Frontal cortex (tissue), 4 donors: ENCODE results near the gene RBM12. TPM values are rescaled to one million over a fixed set of nuclear protein-coding genes. Genes with fewer than 3 reads are reported as not detected.
A peak's percentile ranks its signal among the peaks of the same experiment; 100 is the strongest.
"Not testable (repeated sequence)": the region's sequence is repeated elsewhere in the genome, so short reads cannot be mapped to it uniquely, and the experiment has no call there.

ENCODE experiments used
- DNase-seq, 2 donors: peaks; one replicate each; pipeline ENCODE4 v3.0.0; 2012; ENCODE audit warnings: low spot score in 2 of 2
- FAIRE-seq: peaks from 2 replicates; lab custom pipeline; 2012; peaks lifted over from hg19 to GRCh38; lab: Jason Lieb, UNC
- total RNA-seq: library from RNA; depleted of rRNA; stranded (reverse); fragments of >200 nt; gene quantifications from one replicate; pipeline ENCODE4 v1.2.3, GENCODE V29; 2014
- donor health status: control.
- donor health status: control.
- donor health status: control.

RBM12 gene, protein sequence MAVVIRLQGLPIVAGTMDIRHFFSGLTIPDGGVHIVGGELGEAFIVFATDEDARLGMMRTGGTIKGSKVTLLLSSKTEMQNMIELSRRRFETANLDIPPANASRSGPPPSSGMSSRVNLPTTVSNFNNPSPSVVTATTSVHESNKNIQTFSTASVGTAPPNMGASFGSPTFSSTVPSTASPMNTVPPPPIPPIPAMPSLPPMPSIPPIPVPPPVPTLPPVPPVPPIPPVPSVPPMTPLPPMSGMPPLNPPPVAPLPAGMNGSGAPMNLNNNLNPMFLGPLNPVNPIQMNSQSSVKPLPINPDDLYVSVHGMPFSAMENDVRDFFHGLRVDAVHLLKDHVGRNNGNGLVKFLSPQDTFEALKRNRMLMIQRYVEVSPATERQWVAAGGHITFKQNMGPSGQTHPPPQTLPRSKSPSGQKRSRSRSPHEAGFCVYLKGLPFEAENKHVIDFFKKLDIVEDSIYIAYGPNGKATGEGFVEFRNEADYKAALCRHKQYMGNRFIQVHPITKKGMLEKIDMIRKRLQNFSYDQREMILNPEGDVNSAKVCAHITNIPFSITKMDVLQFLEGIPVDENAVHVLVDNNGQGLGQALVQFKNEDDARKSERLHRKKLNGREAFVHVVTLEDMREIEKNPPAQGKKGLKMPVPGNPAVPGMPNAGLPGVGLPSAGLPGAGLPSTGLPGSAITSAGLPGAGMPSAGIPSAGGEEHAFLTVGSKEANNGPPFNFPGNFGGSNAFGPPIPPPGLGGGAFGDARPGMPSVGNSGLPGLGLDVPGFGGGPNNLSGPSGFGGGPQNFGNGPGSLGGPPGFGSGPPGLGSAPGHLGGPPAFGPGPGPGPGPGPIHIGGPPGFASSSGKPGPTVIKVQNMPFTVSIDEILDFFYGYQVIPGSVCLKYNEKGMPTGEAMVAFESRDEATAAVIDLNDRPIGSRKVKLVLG
- 109 TPM for total RNA-seq

DNA sequence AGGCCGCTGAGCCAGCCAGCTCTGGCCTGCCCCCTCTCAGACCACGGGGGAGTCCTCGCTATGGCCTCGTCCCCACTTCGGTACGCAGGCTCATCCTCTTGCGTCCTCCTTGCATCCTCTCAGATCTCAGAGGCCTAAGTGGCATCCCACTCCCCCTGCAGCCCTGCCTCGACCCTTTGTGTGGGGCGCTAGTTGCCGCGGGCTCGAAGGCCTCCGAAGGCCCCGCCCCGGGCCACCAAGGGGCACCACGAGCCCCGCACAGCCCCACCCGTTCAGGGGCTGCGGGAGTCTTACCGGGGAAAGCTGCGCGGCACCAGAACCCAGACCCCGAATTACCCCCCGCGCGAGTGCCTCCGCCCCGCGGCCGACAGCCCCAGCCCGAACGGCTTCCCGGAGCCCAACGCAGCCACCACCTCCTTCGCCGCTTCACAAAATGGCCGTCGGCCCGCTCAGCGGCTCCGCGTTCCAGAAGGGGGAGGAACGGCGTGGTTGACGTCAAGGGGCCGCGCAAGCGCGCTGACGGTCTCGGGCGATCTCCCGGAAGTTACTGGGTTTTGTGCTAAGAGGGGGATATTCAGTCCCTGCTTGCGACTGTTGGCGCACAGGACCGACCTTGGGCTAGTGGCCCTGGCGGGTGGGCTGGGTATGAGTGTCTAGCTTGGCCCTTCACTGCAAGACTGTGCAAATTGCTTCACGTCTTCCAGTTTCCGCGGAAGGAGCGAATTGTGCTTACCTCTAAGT lies at the start of gene RBM12, which contains the start of gene CPNE1:
Gene RBM12 (minus strand): TSS at position 435 of the 741 bp plus-strand sequence. CDS start 9,578 bp downstream, outside the sequence.
Gene CPNE1 (minus strand): TSS at position 435 of the 741 bp plus-strand sequence. CDS start 31,977 bp downstream, outside the sequence.
- peak; percentile 91 to 97 for DNase-seq
- FAIRE-seq = no peak

DNA sequence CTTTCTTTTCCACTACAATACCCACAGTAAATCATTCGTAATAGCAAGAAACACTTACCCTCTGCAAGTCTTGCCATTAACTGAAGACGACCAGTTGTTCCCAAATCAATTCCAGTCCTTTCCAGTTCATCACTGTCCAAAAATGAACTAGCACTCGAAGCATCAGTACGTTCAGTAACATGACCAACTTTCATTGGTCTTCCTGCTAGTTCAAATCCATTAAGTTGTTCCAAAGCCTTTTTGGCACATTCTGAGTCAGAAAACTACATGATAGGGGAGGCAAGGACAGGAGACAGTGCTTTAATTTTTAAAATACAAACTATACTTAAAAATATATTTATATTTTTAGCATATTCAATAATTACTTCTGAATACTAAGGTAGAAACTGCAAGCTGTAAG lies 49.4 kb upstream of the RBM12 start:
- FAIRE-seq (no peak), DNase-seq (no peak)

DNA sequence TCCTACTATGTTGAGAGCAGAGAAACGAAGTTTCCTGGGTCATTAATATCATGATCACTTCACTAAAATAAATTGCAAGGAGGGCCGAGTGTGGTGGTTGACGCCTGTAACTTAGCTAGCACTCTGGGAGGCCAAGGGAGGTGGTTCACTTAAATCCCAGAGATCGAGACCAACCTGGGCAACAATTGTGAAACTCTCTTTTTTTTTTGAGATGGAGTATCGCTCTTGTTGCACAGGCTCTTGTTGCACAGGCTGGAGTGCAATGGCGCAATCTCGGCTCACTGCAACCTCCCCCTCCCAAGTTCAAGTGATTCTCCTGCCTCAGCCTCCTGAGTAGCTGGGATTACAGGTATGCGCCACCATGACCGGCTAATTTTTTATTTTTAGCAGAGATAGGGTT lies 48.4 kb upstream of the RBM12 start:
- DNase-seq, FAIRE-seq: not testable (repeated sequence)

DNA sequence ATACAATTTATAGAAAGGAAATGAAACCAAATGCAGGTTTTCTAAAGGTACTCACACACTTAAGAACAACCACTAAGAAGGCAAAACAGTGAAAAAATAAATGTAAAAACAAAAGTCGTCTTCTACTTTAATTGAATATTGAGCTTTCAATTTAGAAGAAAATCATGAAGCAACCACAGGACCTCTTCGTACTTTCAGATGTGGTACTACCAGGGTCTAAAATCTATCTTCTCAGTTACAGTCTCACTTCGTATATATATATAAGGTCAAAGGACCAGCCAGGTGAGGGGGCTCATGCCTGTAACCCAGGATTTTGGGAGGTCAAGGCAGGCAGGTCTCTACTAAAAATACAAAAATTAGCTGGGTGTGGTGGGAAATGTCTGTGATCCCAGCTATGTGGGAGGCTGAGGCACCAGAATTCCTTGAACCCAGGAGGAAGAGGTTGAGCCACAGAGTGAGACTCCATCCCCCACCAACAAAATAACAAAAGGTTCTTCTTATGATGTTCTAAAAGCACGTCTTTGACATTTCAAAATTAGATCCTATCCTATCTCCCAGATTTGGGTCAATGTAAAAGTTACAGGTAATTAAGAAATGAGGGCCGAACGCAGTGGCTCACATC lies 47.0 kb upstream of the RBM12 start:
- FAIRE-seq (no peak), DNase-seq (no peak)

DNA sequence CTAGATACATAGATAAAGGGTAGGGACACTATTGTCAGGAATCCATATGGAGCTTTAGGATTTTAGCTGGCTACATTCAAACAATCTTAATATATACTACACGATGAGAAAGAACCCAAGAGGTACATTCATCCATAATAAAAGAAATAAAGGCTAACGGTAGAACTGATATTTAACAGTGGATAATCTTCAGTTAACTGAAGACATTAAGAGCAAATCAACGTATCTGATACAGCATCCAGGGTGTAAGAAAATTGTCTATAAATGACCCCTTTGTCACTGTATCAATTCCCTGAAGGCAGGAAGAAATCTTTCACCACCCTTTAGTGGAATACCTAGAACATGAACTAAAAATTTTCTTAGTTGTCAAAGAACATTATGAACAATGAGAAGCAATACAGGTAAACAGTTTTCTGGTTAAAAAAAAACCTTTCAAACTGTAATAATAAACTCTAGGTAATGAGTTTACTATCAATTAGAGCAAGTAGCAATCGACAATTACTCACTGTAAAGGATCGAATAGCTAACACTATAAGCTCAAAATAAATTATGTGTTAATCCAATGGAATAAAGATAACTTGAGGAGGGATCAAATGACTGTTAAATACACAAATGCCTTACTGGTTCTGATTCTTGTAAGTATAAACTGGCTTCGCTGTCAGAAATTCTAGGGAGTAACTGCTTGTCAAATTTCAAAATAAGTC lies 46.3 kb upstream of the RBM12 start:
- FAIRE-seq = no peak
- no peak for DNase-seq

DNA sequence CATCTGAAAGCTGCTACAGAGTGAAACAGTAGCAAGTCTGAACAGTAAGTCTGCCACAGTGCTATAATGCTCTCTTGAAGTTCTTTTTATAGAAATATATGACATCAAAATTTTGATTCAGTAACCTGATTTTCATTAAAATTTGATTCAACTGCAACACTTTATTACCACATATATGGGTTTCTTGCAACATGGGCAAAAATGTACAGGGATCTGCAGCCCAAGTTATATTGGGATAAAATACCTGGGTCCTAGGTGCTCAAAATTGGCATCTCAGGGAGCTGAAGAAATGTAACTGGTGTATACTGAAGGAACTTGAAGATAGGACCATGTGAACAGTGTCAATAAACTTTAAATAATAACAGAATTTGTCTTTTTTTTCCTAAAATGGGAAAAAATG lies 45.3 kb upstream of the RBM12 start:
- no peak for FAIRE-seq
- no peak for DNase-seq

DNA sequence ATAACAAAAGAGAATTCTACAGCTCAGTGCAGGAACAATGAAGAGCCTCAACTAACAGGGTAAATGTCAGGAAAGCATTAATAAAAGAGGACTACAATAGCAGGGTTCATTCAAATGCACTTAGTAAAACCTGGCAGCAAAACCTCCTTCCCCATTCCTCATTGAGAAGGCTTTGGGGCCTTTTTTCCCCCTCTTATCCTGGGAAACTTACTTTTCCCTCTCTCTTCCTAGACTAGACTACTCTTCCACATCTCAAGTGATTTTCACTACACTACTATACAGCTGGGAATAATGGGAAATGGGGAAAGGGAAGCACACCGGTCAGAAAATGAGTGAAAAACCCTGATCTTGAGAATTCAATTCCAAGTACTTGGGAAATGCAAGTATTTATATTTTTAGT lies 44.6 kb upstream of the RBM12 start:
- no peak for DNase-seq
- FAIRE-seq = no peak

DNA sequence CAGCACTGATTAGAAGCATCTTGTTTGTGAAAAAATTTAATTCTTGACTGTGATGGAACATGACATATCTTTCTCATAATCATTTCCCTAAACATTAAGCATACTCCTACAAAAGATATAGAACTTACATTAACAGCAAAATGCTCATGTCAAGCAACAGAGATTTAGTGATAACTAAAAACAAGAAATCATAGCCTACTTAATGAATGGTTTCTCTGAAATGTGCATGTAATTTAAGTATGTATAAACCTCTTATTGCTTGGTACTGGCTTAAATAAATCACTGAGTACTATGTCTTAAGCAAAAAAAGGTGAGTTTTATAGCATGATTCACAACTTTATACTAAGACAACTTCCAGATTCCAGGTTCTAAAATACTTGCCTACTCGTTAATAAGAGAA lies 43.8 kb upstream of the RBM12 start:
- DNase-seq (no peak), FAIRE-seq (no peak)

DNA sequence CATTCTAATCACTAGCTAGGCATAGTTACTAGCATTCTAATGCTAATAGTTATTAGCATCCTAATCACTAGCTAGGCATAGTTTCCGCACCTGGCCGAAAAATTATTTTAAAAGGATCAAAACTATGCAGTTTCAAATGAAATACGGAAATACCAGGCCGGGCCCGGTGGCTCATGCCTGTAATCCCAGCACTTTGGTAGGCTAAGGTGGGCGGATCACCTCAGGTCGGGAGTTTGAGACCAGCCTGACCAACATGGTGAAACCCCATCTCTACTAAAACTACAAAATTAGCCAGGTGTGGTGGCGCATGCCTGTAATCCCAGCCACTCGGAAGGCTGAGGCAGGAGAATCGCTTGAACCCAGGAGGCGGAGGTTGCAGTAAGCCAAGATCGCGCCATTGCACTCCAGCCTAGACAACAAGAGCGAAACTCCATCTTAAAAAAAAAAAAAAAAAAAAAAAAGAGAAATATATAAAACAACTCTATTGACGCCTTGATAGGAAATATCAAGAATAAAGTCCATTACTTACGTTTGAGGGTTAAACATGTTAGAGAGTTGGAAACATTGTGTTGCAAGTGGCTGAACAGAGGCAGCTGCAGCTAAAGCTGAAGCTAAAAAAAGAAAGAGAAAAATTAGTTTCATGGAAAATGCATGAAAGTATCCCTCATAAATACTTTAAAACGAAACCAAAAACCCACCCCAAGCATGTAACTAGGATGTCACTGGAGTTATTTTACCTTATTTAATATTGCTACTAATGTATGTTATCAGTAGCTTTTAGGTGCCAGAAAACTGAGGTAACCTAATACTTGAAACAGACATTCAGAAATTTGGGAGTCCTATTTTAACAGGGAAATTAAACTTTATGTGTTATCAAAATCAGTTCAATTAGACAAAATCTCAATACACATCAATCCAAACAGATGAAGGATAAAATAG lies 42.2 kb upstream of the RBM12 start:
- not testable (repeated sequence) for DNase-seq, FAIRE-seq

DNA sequence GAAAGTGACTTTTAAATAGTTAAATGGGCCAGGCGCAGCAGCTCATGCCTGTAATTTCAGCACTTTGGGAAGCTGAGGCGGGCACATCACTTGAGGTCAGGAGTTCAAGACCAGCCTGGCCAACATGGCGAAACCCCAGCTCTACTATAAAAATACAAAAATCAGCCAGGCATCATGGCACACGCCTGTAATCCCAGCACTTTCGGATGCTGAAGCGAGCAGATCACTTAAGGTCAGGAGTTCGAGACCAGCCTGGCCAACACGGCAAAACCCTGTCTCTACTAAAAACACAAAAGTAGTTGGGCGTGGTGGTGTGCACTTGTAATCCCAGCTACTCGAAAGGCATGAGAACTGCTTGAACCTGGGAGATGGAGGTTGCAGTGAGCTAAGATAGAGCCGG lies 41.2 kb upstream of the RBM12 start:
- DNase-seq, FAIRE-seq: not testable (repeated sequence)

DNA sequence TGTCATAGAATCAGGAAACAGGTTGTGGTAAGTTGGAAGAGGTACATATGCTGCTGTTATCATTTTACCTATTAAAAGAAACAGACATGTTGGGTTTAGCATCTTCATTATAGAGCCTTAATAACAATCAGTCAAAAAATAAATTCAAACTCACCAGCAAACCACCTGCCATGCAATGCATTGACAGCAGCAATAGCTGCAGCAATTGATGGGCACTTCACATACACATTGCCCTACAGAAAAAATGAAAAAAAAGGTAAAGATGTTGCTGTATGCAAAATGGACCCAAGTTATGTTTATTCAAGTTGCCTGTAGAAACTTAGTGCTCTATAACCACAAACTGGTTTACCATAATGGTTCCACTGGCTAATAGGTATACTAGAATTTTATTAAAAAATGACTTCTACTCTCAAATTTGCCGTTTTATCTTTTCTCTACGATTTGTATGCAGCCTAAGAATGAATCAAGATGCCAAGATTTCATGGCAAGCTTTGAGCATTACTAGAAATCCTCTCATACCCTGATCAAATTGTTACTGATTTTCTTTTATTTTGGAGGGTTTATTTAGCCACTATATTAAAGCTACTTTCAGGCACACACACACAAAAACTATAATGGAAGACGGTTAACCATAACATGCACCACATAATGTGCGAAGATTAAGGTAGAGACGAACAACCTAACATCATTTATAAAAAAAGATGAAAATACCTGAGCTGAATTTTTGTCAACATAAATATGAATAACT lies 40.0 kb upstream of the RBM12 start:
- FAIRE-seq (no peak), DNase-seq (no peak)

DNA sequence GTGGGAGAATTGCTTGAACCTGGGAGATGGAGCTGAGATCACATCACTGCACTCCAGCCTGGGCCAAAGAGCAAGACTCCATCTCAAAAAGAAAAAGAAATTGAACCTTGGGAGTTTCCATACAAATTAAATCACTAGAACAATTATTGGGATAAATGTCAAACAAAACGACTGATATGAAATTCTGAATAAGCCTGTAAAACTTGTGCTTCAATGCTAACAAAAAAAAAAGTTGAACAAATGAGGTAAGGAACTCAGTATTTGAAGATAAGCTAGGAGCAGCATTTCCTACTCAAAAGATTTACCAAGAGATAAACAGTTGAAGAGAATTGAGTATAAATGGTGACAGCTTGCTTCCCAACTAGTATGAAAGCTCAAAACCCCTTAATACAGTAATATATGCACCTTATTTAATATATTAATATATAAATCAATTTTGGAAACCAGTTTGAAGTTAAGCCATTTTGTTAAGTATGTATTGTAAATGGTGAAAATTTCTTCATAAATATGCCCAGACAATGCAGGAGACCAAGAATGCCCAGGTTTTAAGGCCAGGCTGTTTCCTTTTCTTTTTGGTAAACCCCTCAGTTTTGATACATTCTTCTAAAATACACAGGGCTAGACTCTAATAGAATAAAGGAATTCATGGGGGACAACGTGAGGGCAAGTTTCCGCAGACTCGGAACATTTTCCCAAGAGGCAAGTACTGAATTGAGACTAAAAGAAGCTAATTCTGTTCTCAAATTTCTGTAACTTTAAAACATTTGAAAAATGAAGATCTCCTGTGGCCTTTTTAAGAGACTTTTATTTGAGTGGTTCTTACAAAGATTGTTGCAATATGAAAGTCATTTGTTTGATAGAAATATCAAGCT lies 38.4 kb upstream of the RBM12 start:
- DNase-seq = no peak
- FAIRE-seq = no peak

DNA sequence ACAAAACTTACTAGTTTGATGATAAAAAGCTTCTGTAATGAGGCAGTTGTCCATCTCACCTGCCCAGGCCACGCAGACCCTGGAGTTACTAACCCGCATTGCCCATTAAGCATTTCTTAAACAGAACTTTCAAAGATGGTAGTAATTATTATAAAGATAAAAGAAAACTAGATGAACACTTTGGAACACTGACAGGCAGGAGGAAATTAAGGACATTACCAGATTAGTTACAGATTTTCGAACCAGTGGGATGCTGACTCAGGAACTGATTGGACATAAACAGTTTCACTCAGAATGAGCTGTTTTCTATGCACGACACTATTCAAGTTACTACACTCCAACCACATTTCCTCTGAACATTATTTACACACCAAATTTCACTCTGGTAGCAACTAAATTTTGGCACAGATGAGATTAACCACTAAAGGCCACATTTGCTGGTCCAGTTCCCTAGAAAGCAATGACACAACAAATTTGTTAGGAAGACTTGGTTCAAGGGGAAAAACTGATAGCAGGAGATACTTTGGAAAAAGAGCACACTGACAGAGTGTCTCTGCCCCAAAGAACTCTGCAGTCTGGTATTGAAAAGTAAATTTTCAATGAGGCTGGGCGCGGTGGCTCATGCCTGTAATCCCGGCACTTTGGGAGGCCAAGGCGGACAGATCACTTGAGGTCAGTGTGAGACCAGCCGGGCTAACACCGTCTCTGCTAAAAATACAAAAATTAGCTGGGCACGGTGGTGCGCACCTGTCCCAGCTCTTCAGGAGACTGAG lies 37.5 kb upstream of the RBM12 start:
- DNase-seq (no peak), FAIRE-seq (no peak)

DNA sequence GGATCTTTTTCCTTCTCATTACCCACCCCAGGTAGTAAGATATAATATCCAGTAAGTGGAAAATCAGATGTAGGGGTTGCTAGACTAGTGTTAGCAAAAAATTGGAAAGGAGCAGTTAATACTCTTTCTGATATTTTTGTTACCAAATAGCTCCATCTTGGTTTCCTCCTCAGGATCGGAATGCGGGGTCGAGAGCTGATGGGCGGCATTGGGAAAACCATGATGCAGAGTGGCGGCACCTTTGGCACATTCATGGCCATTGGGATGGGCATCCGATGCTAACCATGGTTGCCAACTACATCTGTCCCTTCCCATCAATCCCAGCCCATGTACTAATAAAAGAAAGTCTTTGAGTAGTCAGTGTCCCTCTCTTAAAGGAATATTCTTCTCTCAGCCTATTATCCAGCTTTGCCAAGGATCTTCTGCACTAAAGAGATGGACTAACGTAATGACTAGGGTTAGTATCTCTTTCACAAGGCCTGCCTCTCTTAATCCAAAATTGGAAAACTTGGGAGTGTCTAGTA lies 36.0 kb upstream of the RBM12 start:
- FAIRE-seq = no peak
- DNase-seq = no peak

DNA sequence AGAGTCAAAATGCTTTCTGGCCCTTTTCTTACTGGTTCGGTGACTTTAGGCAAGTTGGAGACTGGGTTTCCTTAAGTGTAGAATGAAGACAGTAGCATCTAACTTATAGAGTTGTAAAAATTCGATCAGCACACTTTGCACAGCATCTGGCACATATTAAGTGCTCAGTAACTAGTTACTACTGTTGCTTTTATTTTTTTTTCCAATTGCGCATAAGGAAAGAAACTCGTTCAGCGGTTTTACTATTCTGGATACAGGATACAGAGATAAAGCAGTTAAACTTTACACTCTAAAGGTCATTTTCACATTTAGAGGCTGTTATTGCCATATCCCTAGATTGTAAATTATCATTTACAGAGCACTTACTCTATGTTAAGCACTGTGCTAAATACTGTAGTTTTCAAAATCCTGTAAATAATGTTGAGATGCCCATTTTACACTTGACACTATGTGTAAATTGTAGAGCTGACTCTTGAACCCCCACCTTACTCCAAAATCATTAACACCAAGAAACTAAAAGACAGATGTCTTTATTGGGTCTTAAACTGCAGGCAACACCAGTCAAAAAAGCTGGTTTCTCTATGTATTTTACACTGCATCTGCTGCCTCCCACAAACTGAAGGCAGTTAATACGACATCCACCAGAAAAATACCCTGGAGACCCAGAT lies 35.4 kb upstream of the RBM12 start:
- DNase-seq = no peak
- FAIRE-seq = no peak
